GM12872 (cell line): Measurements from ENCODE around the gene PLEKHA5.

Experiments
- TF ChIP-seq, protein P1 (sequence below): IDR thresholded peaks from 3 replicates; pipeline ENCODE4 v1.5.1; 2011; ENCODE audit warnings: low read depth, mild to moderate bottlenecking, low read length, moderate library complexity; ENCODE audit not compliant: insufficient read depth

PLEKHA5 gene

DNA sequence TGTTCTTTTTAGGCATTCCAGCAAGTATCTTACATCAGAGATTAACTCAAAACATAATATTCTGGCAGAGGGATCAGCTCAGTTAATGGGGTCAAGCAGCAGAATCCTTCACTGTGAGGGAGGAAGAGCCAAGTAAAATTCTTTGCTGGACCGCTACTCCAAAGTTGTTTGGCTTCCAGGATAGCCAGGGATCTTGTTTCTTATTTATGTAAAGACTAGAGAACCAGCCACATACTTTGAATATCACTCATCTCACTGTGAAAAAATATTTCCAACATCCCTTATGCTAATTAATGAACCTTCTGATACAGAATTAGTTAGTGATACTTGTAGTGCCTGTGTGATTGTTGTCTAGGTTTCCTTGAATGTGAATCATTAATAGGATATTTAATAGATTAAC, 94.2 kb downstream of the PLEKHA5 start:
- TF ChIP-seq, protein P1, sequence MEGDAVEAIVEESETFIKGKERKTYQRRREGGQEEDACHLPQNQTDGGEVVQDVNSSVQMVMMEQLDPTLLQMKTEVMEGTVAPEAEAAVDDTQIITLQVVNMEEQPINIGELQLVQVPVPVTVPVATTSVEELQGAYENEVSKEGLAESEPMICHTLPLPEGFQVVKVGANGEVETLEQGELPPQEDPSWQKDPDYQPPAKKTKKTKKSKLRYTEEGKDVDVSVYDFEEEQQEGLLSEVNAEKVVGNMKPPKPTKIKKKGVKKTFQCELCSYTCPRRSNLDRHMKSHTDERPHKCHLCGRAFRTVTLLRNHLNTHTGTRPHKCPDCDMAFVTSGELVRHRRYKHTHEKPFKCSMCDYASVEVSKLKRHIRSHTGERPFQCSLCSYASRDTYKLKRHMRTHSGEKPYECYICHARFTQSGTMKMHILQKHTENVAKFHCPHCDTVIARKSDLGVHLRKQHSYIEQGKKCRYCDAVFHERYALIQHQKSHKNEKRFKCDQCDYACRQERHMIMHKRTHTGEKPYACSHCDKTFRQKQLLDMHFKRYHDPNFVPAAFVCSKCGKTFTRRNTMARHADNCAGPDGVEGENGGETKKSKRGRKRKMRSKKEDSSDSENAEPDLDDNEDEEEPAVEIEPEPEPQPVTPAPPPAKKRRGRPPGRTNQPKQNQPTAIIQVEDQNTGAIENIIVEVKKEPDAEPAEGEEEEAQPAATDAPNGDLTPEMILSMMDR = no peak

DNA sequence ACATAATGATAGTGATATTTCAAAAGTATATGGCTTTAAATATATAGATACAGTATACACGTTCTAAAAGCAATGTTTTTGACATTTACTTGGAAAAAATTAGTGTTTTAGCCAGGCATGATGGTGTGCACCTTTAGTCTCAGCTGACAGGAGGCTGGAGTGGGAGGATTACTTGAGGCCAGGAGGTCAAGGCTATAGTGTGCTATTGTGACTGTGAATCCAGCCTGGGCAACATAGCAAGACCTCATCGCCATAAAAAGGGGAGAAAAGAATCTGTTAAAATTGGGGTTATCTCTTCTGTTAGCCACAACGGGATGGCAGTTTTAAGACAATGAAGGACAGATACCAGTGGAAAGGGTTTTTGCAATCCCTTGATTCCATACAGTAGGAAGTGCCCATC, 95.2 kb downstream of the PLEKHA5 start:
- TF ChIP-seq, protein P1 = no peak

DNA sequence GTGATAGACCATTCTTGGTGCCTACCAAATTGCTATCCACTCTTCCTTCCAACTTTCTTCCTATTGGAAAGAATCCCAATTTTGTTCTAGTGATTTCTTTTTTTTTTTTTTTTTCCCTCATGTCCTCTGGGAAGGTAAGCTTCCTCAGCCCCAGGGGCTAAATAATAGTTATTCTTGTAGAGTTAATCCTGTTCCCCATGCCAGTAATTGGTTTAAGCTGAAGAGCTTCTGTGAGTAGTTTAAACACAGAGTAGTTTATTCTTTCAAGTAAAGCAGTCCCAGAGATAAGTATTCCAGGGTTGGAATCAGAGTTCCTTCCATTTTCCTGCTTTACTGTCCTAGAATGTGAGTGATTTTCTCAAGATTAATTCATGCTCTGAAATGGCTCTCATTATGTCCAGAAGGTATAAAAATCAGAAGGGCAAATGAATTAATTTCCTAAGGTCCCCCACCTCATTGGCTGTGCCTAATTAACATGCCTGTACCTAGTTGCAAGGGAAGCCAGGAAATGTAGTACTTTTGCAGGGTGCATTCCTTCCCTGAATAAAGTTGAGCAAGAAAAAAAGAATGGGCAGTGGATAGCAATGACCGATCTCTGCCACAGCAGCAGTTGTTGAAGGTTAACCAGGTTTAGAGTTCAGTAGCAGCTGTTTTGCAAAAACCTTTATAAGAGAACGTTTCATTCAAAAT, 97.8 kb downstream of the PLEKHA5 start:
- TF ChIP-seq, protein P1 = no peak

- TF ChIP-seq, protein P1 = no peak
These were observed 98.3 kb downstream of the PLEKHA5 start for GRCh38 chr12:19227880-19228210.

GRCh38 chr12:19230299-19230866, 100.8 kb downstream of the PLEKHA5 start:
- TF ChIP-seq, protein P1 = no peak

DNA sequence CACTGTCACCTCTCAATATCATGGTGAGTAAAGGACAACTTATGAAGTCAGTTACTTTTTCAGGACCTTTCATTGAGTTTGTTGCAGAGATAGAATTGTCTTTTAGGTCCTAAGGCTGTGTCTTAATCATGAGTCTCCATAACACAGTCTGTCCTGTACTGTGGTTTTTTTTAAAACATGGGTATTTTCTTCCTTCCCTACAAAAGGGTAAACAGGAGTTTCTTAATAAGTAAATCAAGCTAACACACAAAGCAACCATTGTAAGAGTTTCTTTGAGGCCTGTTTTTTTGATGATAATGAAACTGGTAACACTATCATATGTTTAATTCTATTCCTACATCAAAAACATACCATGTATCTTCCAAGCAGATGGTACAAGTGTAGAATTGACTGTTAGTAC, 101.4 kb downstream of the PLEKHA5 start:
- TF ChIP-seq, protein P1 = no peak

DNA sequence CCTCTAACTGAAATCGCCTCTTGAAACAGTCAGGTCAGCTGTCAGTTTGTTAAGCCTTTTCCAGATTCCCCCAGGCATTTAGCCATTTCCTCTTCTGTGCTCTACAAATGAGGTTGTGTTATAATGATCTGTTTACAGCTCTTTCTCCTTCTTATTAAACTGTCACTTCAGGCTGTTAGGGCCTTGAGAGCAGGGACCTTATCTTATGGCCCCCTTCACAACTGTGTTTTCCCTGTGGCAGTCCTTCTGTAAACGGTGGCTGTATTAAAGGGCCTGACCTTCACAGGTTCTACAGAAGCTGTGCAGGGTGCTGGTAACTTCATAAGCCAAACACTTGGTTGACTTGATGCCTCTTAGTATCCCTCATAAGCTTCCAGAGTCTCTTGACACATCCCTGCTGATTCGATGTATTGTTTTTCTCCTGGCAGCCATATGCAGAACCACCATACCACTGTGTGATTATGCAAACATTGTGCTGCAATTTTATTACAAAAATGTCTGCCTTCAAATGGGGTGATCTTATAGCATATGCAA, 104.7 kb downstream of the PLEKHA5 start:
- TF ChIP-seq, protein P1 = no peak
